Measurements from ENCODE around the gene SCN10A.

SCN10A gene

GRCh38 chr3:38651153-38651789 lies 164.7 kb downstream of the SCN10A start:
- peak; percentile 83 for DNase-seq (ENCODE audit: low spot score)

GRCh38 chr3:38650248-38650951 lies 165.6 kb downstream of the SCN10A start:
- DNase-seq (ENCODE audit: low spot score): peak; percentile 50

DNA sequence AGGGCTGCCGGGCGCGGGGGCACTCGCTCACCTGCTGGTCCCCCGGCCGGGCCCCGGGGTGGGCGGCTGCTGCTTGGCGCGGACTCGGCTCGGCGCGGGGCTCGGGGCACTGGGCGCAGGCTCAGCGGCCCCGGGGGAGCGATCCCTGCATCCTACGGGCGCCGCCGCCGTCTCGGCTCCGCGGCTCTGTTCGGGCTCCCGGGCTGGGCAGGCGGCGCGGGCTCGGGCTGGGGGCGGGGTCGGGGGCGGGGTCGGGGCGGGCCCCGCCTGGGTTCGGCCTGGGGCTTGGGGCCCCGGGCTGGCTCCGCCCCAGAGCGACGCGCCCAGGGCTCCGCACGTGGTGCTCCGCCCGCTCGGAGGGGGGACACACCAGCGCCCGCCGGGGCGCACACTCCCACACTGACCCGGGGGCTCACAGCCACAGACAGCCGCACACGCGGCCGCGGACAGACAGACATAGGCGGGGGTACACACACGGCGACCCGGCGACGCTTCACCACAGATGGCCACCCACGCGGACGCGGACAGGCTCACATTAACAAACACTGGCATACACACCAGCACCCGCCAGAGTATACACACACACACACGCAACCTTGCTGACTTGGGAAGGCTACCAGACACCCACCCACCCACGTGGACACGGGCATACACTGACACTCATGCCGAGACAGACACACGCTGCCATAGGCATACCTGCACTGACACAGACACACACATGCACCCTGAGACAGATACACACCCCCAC lies 166.3 kb downstream of the SCN10A start, which contains the start of gene SCN5A:
Gene SCN5A, minus strand, starts transcription at position 188 of the 748 bp plus-strand sequence. CDS start 16,380 bp downstream, outside the sequence.
- peak; percentile 84 for DNase-seq (ENCODE audit: low spot score)

GRCh38 chr3:38648659-38649499 lies 167.1 kb downstream of the SCN10A start:
- DNase-seq (ENCODE audit: low spot score): no peak

DNA sequence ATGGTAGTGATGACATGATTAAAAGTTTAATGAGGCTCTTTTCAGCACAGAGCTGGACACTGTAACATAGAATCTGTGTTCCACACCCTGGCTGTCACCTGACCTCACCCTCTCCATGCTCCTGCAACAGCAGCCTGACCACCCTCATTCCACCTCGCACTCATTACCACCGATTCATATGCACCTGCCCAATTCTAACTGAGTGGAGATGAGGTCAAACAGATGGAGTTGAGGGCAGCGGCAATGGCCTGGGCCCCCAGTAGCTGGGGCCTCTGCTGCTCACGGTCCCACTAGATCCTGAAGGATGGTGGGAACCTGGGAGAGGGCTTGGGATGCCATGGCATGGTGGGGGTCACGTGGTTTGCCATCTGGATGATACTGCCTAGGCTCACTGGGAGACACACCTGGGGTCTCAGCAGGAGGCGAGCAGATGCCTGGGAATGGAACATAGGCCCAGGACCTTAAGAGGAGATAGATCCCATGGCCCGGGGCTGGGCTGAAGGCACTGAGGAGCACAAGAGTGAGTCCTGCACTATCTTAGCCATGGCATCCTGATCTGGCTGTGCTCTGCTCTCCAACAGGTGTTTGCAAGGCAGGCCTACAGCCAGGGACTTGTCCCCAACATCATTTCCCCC lies 167.9 kb downstream of the SCN10A start:
- DNase-seq (ENCODE audit: low spot score): peak; percentile 39

- peak; percentile 26 for DNase-seq (ENCODE audit: low spot score)
These were observed 168.6 kb downstream of the SCN10A start for GRCh38 chr3:38647217-38647970.

All from ecto neural progenitor cell (in vitro differentiated cells).